ENCODE measurements around the gene WDR59.

Gene WDR59

DNA sequence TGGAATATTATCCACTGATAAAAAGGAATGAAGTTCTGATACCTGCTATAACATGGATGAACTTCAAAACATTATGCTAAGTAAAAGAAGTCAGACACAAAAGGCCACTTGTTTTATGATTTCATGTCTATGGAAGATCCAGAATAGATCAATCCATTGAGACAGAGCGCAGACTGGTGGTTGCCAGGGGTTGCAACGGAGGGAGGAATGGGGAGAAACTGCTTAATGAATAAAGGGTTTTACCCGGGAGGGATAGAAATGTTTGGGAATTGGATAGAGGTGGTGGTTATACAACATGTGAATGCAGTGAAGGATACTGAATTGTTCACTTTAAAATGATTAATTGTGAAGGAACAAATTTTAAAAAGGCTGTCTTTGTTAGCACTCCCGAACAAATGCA, 30.2 kb downstream of the WDR59 start:
- FAIRE-seq (no peak), DNase-seq (ENCODE audit: insufficient read length, low spot score) (no peak)
- TF ChIP-seq, protein P1, sequence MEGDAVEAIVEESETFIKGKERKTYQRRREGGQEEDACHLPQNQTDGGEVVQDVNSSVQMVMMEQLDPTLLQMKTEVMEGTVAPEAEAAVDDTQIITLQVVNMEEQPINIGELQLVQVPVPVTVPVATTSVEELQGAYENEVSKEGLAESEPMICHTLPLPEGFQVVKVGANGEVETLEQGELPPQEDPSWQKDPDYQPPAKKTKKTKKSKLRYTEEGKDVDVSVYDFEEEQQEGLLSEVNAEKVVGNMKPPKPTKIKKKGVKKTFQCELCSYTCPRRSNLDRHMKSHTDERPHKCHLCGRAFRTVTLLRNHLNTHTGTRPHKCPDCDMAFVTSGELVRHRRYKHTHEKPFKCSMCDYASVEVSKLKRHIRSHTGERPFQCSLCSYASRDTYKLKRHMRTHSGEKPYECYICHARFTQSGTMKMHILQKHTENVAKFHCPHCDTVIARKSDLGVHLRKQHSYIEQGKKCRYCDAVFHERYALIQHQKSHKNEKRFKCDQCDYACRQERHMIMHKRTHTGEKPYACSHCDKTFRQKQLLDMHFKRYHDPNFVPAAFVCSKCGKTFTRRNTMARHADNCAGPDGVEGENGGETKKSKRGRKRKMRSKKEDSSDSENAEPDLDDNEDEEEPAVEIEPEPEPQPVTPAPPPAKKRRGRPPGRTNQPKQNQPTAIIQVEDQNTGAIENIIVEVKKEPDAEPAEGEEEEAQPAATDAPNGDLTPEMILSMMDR (IDR thresholded peaks at IDR 0.05; ENCODE audit: insufficient read depth, missing control alignments): no peak

- FAIRE-seq: no peak
- DNase-seq (ENCODE audit: insufficient read length, low spot score): no peak
- TF ChIP-seq, protein P1 (IDR thresholded peaks at IDR 0.05; ENCODE audit: insufficient read depth, missing control alignments): no peak
Measured at GRCh38 chr16:74951681-74952080, 33.2 kb downstream of the WDR59 start.

DNA sequence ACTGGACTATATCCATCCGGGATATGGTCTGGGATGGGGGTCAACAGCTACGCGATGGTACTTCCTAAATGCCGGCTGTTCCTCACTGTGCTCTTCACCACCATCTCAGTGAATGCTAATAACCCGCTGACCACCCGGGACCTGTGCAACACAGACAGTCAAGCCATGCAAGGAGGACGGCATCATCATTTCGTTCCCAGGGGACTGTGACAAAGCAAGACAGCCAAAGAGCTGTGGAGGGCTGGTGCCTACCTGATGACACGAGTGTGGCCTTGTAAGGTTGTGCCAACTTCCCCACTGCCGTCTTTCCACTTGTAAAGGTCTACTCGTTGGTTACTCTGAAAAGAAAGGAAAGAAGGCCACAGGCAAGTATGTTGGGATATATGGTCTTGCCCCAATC, 33.7 kb downstream of the WDR59 start:
- DNase-seq (ENCODE audit: insufficient read length, low spot score): no peak
- FAIRE-seq: no peak
- TF ChIP-seq, protein P1 (IDR thresholded peaks at IDR 0.05; ENCODE audit: insufficient read depth, missing control alignments): no peak

DNA sequence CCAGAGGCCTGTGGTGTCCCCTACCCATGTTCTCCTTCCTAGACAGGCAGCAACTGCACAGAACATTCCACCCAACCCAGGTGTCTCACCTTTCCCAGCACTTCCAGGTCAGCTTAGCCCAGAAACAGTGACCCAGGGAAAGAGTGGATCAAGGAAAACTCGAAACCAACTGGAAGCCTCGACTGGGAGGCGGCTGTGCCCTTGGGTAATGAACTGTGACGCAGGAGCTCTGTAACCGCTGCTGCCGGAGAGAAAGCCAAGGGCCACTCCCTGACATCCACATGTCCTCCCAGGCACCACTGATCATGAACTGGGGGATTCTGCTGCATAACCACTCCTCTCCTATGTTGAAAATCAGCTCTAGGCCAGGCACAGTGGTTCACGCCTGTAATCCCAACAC, 34.4 kb downstream of the WDR59 start:
- TF ChIP-seq, protein P1 (IDR thresholded peaks at IDR 0.05; ENCODE audit: insufficient read depth, missing control alignments): no peak
- no peak for FAIRE-seq
- no peak for DNase-seq (ENCODE audit: insufficient read length, low spot score)

DNA sequence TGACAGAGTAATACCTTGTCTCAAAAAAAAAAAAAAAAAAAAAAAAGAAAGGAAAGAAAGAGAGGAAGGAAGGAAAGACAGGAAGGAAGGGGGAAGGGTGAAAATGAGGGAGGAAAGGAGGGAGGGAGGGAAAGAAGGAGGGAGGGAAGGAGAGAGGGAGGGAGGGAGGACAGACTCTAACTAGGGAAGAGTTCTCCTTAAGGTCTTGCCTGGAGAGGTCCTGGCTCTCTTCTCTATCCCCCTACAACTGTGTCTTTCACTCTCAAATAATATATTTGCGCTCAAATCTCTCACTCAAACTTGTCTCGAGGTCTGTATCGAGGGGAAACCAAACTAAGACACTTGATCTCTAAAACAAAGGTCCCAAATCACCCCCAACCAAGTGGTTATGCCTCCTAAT, 35.6 kb downstream of the WDR59 start:
- no peak for FAIRE-seq
- TF ChIP-seq, protein P1 (IDR thresholded peaks at IDR 0.05; ENCODE audit: insufficient read depth, missing control alignments): no peak
- no peak for DNase-seq (ENCODE audit: insufficient read length, low spot score)

DNA sequence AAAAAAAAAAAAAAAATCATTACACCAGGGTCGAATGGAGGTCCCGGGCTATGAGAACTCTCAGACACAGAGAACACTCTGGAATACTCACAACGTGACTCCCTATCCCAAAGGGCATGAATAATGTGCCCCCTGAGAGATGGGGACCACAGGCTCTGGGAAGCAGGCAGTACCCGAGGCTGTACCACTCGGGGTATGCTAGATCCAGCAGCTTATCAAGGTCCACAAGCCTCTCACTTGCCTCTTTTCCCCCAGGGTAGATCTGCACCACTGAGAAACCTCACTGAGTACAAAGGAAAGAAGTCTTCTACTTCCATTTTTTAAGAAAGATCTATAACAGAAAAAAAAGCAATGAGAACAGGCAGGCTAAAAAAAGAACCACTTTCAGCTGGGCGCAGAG, 40.5 kb downstream of the WDR59 start:
- no peak for DNase-seq (ENCODE audit: insufficient read length, low spot score)
- no peak for FAIRE-seq
- TF ChIP-seq, protein P1 (IDR thresholded peaks at IDR 0.05; ENCODE audit: insufficient read depth, missing control alignments): no peak

DNA sequence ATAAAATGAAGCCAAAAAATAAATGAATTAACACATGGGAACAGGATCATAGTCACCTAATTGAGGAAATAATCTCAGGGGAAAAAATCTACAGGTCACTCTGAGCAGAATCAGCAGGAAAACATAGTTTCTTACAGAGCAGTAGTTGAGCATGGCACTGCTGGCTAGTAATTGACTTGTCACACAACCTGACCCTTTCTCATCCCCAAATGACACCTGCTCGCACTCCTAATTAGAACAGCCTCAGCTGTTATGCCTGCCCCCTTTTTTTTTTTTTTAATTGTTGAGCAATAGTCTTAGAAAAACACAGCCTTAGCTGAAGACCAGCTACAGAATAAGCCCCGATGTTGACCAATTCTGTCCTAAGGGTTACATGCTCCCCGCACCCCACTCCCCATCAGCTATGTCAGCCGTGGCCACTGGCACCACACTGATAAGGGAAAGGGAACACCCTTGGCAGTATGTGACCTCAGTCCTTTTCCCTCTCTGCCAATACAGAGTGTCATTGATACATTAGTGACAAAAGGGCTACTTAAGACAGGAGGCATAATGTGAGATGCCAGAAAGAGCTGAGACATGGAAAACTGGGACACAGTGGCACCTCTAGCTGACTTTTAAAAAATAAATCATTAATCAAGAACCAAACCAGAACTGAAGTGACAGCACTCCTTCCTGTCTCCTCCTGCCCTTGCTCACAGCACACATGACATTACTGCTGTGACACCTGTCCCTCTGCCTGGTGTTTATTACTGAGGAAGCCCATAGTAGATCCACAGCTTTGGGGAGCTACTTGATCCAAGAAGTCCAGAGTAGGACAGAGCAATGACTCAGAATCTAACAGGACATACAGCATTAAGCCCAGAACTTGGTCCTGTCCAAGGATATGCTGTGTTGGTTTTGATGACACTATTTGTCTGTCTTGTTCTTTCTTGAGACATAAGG, 41.7 kb downstream of the WDR59 start:
- FAIRE-seq (no peak), DNase-seq (ENCODE audit: insufficient read length, low spot score) (no peak)
- TF ChIP-seq, protein P1 (IDR thresholded peaks at IDR 0.05; ENCODE audit: insufficient read depth, missing control alignments): no peak

All from D721Med (cell line).